Activated naive CD8-positive, alpha-beta T cell treated with anti-CD3 and anti-CD28 coated beads, Interleukin-2, amount 50 U/mL, for 24 hours (primary cell): Measurements from ENCODE around the gene TLR8.

ENCODE experiments used
- ATAC-seq: fragments of 150-1000 bp; cut with Tn5 transposase; one replicate; pipeline ENCODE4 v1.10.0; 2021
- DNase-seq: peaks from one replicate; pipeline ENCODE4 v3.0.0; 2021
- H3K27ac Mint-ChIP-seq: one replicate; pipeline ENCODE4 v1.8.0; 2021; ENCODE audit warnings: mild to moderate bottlenecking, mixed read lengths
- H3K27me3 Mint-ChIP-seq: one replicate; pipeline ENCODE4 v1.8.0; 2021; ENCODE audit warnings: mixed read lengths
- H3K36me3 Mint-ChIP-seq: one replicate; pipeline ENCODE4 v1.8.0; 2021; ENCODE audit warnings: low read depth, mixed read lengths
- H3K4me1 Mint-ChIP-seq: one replicate; pipeline ENCODE4 v1.8.0; 2021; ENCODE audit warnings: mixed read lengths
- H3K4me3 Mint-ChIP-seq: one replicate; pipeline ENCODE4 v1.8.0; 2021; ENCODE audit warnings: mild to moderate bottlenecking, moderate library complexity, mixed read lengths
- H3K9me3 Mint-ChIP-seq: one replicate; pipeline ENCODE4 v1.8.0; 2021; ENCODE audit warnings: mixed read lengths

Gene TLR8

DNA sequence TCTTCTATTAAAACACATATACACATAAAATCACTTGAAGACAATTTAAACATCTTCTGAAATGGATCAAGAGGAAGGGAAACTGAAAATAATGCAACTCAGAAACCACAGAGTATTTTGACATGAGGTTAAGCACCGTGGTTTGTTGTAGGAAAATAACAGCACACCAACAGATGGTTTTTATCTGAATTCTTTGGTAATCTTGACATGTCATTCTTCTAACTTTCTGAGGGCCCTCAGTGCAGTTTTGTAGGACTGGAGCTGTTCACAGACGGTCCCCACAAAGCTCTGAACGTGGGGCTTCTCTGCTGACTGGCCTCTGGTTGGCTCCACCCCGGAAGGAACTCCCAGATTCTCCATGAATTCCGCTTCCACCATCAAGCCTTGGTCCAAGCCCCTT, 16.0 kb upstream of the TLR8 start:
- Mint-ChIP-seq H3K27ac (peak overlapping the region; percentile 49), H3K27me3 (no peaks in the 10 kb centered on the region), H3K4me1 (peaks cover 47% of the 10 kb centered on the region), H3K9me3 (no peaks in the 10 kb centered on the region), H3K4me3 (no peak overlapping the region), H3K36me3 (no peaks in the 10 kb centered on the region)
- peak; percentile 49 for ATAC-seq
- DNase-seq: no peak

DNA sequence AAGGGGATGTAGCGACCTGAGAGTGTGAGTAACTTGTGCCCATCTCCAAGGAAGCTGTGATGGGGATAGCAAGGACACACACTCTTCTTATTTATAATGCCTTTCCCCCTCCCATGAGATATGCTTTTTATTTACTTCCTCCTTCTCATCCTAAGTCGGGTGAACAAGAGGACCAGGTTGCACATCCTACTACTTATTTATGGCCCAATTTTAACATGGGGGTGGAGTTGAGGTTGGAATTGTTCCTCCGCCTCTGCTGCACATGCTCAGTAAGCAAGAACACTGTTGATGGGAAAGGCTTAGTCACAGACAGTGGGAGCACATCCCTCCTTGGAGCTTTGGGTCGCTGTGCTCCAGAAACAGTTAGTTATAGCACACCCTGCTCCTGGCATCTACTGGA, 15.2 kb upstream of the TLR8 start:
- ATAC-seq: no peak
- peak overlapping the region; percentile 49 for H3K27ac Mint-ChIP-seq
- no peak overlapping the region for H3K4me3 Mint-ChIP-seq
- no peaks in the 10 kb centered on the region for H3K27me3 Mint-ChIP-seq
- peaks cover 47% of the 10 kb centered on the region for H3K4me1 Mint-ChIP-seq
- H3K36me3 Mint-ChIP-seq: no peaks in the 10 kb centered on the region
- no peak for DNase-seq
- no peaks in the 10 kb centered on the region for H3K9me3 Mint-ChIP-seq

DNA sequence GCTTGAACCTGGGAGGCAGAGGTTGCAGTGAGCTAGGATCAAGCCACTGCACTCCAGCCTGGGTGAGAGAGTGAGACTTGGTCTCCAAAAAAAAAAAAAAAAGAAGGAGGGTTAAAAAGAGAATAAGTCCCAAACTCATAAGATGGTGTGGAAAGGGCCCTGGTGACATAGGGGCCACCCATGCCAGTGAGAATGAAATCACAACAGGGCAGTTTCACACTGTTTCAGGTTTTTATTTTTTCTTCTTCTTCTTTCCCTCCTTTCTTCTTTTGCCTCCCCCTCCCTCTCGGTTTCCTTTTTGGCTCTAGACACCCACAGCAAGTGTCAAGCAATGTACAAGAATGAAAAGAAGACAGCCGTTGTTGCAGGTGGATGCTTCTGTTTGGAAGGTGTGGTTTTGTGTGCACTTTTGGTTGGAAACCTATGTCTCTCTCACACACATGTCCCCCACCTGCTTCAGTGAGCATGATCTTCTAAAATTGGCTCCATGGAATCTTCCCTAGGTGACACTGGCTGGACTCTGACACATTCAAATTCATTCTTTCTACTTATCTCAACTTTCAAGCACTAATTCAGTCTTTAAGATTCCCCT, 14.4 kb upstream of the TLR8 start:
- H3K36me3 Mint-ChIP-seq: no peaks in the 10 kb centered on the region
- ATAC-seq (no peak), DNase-seq (no peak)
- no peaks in the 10 kb centered on the region for H3K27me3 Mint-ChIP-seq
- peaks cover 47% of the 10 kb centered on the region for H3K4me1 Mint-ChIP-seq
- no peak overlapping the region for H3K27ac Mint-ChIP-seq
- H3K4me3 Mint-ChIP-seq: no peak overlapping the region
- no peaks in the 10 kb centered on the region for H3K9me3 Mint-ChIP-seq

DNA sequence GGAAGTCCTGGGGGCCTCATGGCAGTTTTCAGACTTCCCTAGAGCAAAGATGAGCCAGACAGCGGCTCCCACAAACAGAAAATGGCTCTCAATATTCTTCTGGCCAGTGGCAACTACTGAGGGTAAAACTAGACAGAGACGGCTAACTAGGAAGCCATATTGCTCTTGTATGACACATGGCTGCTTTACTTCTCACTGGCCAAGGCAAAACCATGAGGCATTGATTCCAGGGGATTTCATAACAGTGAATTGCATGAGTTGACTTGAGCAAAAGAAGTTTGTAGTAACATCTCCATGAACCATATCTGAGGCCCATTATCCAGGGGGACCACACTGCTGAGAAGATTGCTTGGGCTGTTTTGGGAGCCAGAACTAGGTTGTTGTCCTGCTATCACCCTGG, 13.7 kb upstream of the TLR8 start:
- H3K9me3 Mint-ChIP-seq: no peaks in the 10 kb centered on the region
- H3K4me3 Mint-ChIP-seq: no peak overlapping the region
- ATAC-seq: no peak
- H3K27me3 Mint-ChIP-seq: no peaks in the 10 kb centered on the region
- no peak overlapping the region for H3K27ac Mint-ChIP-seq
- H3K4me1 Mint-ChIP-seq: peaks cover 47% of the 10 kb centered on the region
- no peaks in the 10 kb centered on the region for H3K36me3 Mint-ChIP-seq
- no peak for DNase-seq

DNA sequence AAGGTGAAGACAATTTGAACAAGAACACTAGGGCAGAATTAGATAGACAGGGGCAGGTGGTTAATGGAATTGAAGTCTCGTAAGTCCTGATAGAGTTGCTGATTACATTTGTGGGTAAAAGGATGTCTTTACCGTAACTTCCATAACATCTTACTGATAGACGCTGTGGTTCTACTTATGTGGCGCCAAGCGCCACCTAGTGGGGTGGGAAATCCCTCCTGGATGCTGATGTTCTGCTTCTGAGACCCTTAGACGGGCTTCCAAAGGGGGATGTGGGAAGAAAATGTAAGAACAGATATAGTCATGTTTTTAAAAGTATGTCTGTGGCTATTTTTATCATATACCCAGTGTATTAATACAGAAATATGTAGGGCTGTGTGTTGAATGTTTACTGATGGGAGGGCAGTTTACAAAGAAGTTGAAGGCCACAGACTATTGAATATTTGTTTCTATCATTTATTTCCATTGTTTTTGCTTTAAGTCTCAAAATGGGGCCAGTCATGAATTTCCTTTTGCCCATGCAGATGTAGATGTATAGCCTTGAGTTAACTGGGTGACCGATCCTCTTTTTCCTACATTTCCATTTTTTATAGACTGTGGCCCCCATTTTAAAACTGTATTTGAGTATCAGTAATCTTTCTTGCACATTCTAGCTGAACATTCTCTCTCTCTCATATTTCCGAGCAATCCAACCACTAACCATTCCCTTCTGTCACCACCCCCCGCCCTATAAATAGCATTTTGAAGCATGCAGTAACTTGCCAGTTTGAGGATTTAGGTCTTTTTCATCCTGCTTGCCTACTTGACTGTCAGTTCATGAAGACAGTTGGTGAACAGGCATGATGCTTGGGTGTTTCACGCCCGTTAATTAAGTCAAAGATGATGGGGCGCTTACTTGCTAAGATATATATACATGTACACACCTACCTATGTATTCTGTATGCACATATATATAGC, 12.1 kb upstream of the TLR8 start:
- DNase-seq: peak; percentile 44
- Mint-ChIP-seq H3K4me1 (peaks cover 52% of the 10 kb centered on the region), H3K27ac (no peak overlapping the region), H3K36me3 (no peaks in the 10 kb centered on the region), H3K4me3 (no peak overlapping the region), H3K9me3 (no peaks in the 10 kb centered on the region), H3K27me3 (no peaks in the 10 kb centered on the region)
- no peak for ATAC-seq

DNA sequence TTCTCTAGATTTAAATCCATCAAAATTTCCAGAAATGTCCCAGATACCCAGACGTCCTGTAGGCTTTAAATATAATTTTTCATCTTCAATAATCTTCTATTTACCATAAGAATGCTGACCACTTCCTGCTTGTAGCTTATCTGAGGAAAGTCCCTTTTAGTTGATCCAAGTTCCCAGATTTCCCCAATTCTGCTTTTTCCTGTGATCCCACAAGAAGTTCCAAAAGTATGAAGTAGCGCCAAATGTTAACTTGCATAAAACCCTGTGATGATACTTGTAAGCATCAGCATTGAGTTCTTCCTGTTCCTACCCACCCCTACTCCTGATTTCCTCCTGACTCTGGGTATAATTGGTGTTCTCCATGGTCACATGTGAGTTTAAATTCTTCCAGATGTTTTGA, 10.6 kb upstream of the TLR8 start:
- DNase-seq: no peak

DNA sequence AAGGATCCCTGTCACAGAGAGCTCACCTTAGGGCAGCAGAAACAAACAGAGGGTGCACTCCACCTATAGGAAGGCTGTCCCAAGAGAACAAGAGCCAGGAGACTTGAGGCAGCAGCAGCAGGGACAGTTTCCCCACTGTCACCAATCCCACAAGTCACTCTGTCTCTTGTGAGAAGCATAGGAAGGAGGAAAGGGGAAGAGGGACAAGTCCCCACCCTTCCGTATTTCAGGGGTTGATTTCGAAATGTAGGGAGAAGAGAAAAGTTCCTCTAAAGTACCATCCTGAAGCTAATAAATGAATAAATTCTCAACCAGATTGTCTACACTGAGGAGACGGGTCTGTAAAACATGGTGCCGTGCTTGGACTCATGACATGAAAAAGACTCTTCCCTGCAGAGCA, 9.5 kb upstream of the TLR8 start:
- no peaks in the 10 kb centered on the region for H3K27me3 Mint-ChIP-seq
- no peak overlapping the region for H3K27ac Mint-ChIP-seq
- ATAC-seq (no peak), DNase-seq (no peak)
- no peaks in the 10 kb centered on the region for H3K36me3 Mint-ChIP-seq
- peaks cover 32% of the 10 kb centered on the region for H3K4me1 Mint-ChIP-seq
- H3K9me3 Mint-ChIP-seq: no peaks in the 10 kb centered on the region
- H3K4me3 Mint-ChIP-seq: no peak overlapping the region

More for the DNA sequence above, 10.6 kb upstream of the TLR8 start:
- Mint-ChIP-seq H3K27ac (no peak overlapping the region), H3K27me3 (no peaks in the 10 kb centered on the region), H3K4me1 (peaks cover 38% of the 10 kb centered on the region), H3K9me3 (no peaks in the 10 kb centered on the region), H3K4me3 (no peak overlapping the region), H3K36me3 (no peaks in the 10 kb centered on the region)
- ATAC-seq: no peak

DNA sequence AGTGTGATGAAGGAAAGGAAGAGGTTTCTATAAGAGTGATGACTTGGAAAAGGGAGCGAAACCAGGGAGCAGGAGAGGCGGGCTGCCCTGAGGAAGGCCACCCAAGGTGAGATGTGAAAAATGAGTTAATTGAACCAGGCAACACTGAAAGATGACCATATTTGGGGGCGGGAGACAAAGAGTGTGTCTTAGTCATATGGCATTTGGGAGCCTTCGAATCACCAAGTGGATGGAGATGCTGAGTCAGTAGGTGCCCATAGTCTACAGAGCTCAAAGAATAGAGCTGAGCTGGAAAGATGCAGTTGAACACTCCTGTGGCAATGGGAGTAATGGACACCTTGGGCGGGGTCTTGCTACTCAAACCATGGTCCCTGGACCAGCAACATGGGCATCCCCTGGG, 8.3 kb upstream of the TLR8 start:
- peak overlapping the region; percentile 8 for H3K27ac Mint-ChIP-seq
- H3K36me3 Mint-ChIP-seq: no peaks in the 10 kb centered on the region
- no peaks in the 10 kb centered on the region for H3K27me3 Mint-ChIP-seq
- DNase-seq (peak; percentile 8), ATAC-seq (peak; percentile 95)
- H3K9me3 Mint-ChIP-seq: no peaks in the 10 kb centered on the region
- no peak overlapping the region for H3K4me3 Mint-ChIP-seq
- peaks cover 22% of the 10 kb centered on the region for H3K4me1 Mint-ChIP-seq

DNA sequence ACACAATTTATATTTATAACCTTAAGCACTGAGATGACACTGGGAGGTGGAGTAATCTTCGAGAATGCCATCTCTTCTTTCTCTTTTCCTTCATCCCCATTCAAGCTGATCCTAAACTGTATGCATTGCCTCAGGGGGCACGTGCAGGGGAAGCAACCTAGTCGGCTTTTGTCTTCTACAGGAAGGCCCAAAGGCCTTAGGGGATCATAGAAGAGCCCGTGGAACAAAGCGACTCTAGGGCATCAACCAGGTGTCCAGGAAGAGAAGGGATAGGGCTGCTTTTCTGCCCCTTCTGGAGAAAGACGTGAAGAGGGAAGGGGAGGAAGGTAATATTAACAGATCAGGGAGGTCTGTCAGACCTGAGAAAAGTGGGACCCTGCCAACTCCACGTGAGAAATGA, 6.9 kb upstream of the TLR8 start:
- DNase-seq (no peak), ATAC-seq (no peak)
- H3K36me3 Mint-ChIP-seq: no peaks in the 10 kb centered on the region
- no peaks in the 10 kb centered on the region for H3K9me3 Mint-ChIP-seq
- H3K4me3 Mint-ChIP-seq: no peak overlapping the region
- no peaks in the 10 kb centered on the region for H3K27me3 Mint-ChIP-seq
- no peak overlapping the region for H3K27ac Mint-ChIP-seq
- peaks cover 11% of the 10 kb centered on the region for H3K4me1 Mint-ChIP-seq

DNA sequence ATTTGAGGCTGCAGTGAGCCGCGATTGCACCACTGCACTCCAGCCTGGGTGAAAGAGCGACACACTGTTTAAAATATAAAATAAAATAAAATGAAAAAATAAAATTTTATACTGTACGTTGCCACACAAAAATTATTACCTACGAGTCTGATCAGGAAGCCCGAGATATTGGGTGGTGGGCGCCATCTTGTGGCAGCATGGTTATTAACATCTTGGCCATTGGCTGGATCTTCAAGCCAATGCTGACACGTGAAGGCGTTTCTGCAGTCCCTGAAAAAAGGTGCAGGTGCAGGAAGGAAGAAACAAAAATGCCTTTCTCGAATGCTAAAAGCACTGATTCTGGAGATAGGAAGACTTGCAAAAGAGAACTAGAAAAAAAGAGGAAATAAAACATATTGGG, 4.9 kb upstream of the TLR8 start:
- Mint-ChIP-seq H3K27me3 (no peaks in the 10 kb centered on the region), H3K9me3 (no peaks in the 10 kb centered on the region), H3K27ac (no peak overlapping the region), H3K4me3 (no peak overlapping the region), H3K4me1 (peaks cover 11% of the 10 kb centered on the region), H3K36me3 (no peaks in the 10 kb centered on the region)
- no peak for ATAC-seq
- DNase-seq: peak; percentile 69

DNA sequence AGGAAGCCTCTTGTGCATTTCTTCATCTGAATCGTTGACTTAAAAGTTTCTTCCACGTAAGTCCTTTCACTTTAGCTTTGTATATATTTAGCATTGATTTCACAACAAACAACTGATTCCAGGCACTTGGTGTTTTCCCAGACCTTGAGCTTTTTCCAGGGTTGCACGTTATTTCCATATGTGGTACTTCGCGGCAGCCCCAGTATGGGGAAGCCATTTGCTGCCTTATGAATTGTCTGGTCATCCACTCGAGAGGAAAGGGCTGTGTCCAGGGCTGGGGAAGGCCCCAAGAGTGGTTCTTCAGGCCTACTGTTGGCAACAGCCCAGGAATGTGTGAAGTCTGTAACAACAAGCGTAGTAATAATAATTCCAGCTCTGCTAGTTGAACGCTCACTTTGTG, 2.8 kb upstream of the TLR8 start:
- Mint-ChIP-seq H3K4me1 (peaks cover 2% of the 10 kb centered on the region), H3K9me3 (no peaks in the 10 kb centered on the region), H3K27ac (no peak overlapping the region), H3K36me3 (no peaks in the 10 kb centered on the region), H3K4me3 (no peak overlapping the region), H3K27me3 (no peaks in the 10 kb centered on the region)
- no peak for DNase-seq
- ATAC-seq: no peak

DNA sequence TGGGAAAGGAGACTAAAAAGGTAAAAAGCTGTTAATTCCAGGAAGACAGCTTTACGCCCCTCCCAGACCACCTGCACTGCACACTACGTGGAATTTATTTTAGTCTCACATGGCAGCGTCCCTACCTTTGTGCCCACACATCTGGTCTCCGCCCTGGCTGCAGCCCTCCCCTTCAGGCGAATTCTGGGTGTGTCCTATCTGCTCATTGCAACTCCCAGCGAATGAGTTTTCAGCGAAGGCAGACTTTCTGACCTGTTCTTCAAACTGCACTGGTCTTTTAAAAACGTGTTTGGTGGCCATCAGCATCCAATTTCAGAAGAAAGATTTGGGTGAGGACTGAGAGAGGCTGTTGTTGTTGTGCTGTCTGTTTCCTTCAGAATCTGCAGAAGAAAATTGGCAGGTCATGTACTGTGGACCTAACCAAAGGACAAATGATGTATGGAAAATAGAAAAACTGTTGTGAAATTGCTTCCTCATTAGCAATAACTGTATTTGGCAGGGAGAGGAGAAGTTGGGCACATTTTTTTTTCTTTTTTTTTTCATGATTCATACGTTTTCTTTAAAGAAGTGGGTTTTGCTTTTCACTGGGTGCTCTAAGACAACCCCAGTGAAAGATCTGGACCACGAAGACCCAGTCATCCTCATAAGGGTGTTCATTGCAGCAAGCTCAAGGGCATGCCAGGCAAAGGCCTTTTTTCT, 4.2 kb downstream of the TLR8 start:
- Mint-ChIP-seq H3K4me1 (peaks cover 20% of the 10 kb centered on the region), H3K9me3 (no peaks in the 10 kb centered on the region), H3K4me3 (no peak overlapping the region), H3K36me3 (no peaks in the 10 kb centered on the region), H3K27ac (no peak overlapping the region), H3K27me3 (no peaks in the 10 kb centered on the region)
- DNase-seq (no peak), ATAC-seq (peak; percentile 40)

DNA sequence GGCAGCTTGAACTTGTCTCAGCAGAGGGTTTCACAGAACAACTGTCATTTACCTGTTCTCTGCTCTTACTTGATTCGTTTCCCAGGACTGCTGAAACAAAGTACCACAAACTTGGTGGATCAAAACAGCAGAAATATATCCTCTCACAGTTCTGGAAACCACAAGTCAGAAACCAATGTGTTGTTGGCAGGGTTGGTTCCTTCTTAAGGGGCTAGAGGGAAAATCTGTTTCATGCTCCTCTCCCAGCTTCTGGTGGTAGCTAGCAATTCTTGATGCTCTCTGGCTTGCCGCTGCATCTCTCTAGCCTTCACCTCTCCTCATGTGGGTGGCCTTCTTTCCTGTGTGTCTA, 4.7 kb downstream of the TLR8 start:
- ATAC-seq (peak; percentile 46), DNase-seq (no peak)
- Mint-ChIP-seq H3K9me3 (no peaks in the 10 kb centered on the region), H3K27ac (no peak overlapping the region), H3K4me3 (no peak overlapping the region), H3K4me1 (peaks cover 20% of the 10 kb centered on the region), H3K27me3 (no peaks in the 10 kb centered on the region), H3K36me3 (no peaks in the 10 kb centered on the region)

DNA sequence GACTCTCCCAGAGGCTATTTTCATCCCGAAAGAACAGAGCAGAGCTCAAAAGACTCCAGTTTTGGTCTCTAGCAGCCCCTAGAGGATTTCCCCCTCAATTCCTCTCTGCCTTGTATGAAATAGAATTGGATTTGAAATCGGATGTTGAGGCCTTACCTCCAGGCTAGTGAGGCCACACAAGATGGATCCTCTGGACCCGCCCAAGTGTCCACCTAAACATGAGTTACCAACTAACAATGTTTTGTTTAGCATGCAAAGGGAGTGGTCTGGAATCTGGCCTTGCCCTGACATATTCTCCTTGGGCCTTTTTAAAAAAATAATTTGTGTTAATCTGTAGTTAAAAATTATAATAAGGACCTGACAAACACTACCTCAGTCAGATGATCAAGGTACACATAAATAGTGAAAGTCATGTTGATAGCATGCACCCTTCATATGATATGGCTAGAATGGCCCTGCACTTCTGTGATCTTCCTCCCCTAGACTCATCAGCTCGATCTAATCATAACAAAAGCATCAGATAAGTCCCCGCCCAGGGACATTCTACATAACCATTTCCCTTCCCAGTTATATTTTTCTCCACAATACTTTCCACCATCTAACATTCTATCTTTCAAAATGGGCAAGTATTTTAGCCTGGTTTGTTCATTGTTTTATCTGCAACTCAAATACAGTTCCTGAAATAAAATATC, 6.5 kb downstream of the TLR8 start:
- Mint-ChIP-seq H3K27ac (no peak overlapping the region), H3K9me3 (no peaks in the 10 kb centered on the region), H3K36me3 (no peaks in the 10 kb centered on the region), H3K27me3 (no peaks in the 10 kb centered on the region), H3K4me1 (peaks cover 20% of the 10 kb centered on the region), H3K4me3 (no peak overlapping the region)
- DNase-seq (no peak), ATAC-seq (no peak)
